Right cardiac atrium (tissue), 5 donors: ENCODE data around the gene EIF2S3B. TPM values are rescaled to one million over a fixed set of nuclear protein-coding genes. Genes with fewer than 3 reads are reported as not detected.

Source experiments
- ATAC-seq, 2 donors: fragments of 200-7000 bp; cut with Tn5 transposase; one replicate each; pipeline versions ENCODE4 v1.8.0 to v1.9.1; 2020; ENCODE audit warnings: moderate library complexity in 2 of 2, mild to moderate bottlenecking in 1 of 2
- DNase-seq, 3 donors: peaks; one replicate each; pipeline ENCODE4 v3.0.0-alpha.2; 2020
- H3K27ac ChIP-seq: one replicate; pipeline ENCODE4 v1.5.1; 2013; ENCODE audit warnings: mild to moderate bottlenecking, low read length, control low read depth, moderate library complexity
- H3K27me3 ChIP-seq: one replicate; pipeline ENCODE4 v1.6.1; 2013; ENCODE audit not compliant: control insufficient read depth, insufficient read depth
- H3K4me1 ChIP-seq: one replicate; pipeline ENCODE4 v1.6.1; 2013; ENCODE audit warnings: low read length; ENCODE audit not compliant: control insufficient read depth, insufficient read depth
- H3K4me3 ChIP-seq: one replicate; pipeline ENCODE4 v1.5.1; 2013; ENCODE audit warnings: low read length, control low read depth
- H3K9me3 ChIP-seq: one replicate; pipeline ENCODE4 v1.6.1; 2013; ENCODE audit warnings: low read length; ENCODE audit not compliant: control insufficient read depth
- WGBS: extraction: QIAGEN DNeasy Blood & Tissue Kit; methylation state at CpG from one replicate; pipeline ENCODE4 v1.1.7; 2013; 5-methylcytosine and 5-hydroxymethylcytosine counted together
- intact Hi-C, 4 donors: fragments of 100-400 bp; cut with DNase I; formaldehyde crosslinking; loops; one replicate each; pipeline versions ENCODE4 v1.11.0 to v1.14.0; 2022 to 2023
- polyA plus RNA-seq: library from polyadenylated mRNA; stranded (reverse); fragments of 200-250 nt; gene quantifications from one replicate; pipeline ENCODE4 v1.2.3, GENCODE V29; 2013
- total RNA-seq, 4 donors: library from RNA; stranded (reverse); fragmentation: NEBNext Ultra II Directional; extraction: Animal tissue kit (Norgen Biotek cat#: 25700); gene quantifications; one replicate each; pipeline ENCODE4 v1.2.1, GENCODE V29; 2021
- donor health status: healthy with polysubstance abuse.
- donor health status: DM: no; HTN: yes; CAD: no.
- donor health status: DM: no; HTN: no; CAD: no.
- donor health status: DM: no; HTN: yes; CAD: no; lungs with severe emphysema.
- donor health status: DM: yes; HTN: yes; CAD: no.

EIF2S3B gene
- total and polyA plus RNA-seq, 5 donors, result 0.29 to 1.3 (median 0.43) TPM

DNA sequence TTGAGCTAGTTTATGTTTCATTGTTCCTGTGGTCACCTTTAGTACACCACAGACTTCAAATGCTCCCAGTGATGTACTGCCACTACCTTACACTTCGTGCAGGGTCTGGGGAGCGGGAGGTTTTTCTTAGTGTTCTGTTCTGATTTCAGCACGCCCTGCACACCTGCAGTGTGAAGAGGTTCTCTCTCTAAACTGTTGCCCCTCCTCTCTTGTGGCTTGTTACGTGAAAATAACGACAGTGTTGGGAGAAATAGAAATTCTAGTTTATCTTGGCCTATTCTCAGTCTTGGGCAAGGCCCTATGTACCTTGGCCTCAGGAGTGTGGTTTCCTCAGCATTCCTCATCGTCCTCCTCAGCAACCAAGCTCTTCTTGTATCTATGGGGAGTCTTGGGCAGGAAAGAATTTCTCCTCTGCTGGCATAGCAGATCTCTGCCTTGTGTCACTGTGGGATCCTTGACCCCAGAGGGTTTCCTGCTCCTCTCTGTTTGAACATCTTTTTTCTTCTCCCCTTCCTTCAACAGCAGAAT is 48.6 kb downstream of the EIF2S3B start:
- H3K4me1 ChIP-seq, result no peaks in the 10 kb centered on the region
- H3K27me3 ChIP-seq, result no peaks in the 10 kb centered on the region
- DNase-seq, result no peak
- whole genome bisulfite sequencing, result 72% methylated on average over 6 of the region's 6 CpGs
- H3K27ac ChIP-seq, result no peak overlapping the region
- H3K4me3 ChIP-seq, result no peak overlapping the region
- ATAC-seq, result no peak
- intact Hi-C loops, result no loop called here
- H3K9me3 ChIP-seq, result no peaks in the 10 kb centered on the region

GRCh38 chr12:10554756-10555481 is 49.2 kb downstream of the EIF2S3B start:
- 85% methylated on average over 7 of the region's 7 CpGs for WGBS
- Histone ChIP-seq H3K4me1 (no peaks in the 10 kb centered on the region), H3K4me3 (no peak overlapping the region), H3K27me3 (no peaks in the 10 kb centered on the region), H3K27ac (no peak overlapping the region), H3K9me3 (no peaks in the 10 kb centered on the region)
- intact Hi-C loops, result no loop called here
- no peak for DNase-seq
- ATAC-seq, result no peak

DNA sequence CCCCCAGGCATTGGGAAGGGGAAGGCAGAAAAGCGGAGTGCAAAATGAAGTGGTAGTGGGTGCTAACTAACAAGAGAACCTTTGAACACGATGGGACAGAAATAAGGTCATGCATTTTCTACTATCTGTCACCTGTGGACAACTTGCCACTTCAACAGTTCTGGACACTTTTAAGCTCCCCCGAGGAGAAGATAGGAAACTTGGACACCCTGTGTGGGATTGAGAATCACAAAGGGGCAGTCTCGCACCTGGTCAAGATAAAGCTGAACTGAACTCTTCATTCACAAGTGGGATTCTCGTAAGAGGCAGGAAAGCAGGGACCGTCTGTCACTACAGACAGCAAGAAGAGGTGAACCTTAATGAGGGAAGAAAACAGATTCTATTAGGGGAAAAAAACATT is 51.6 kb downstream of the EIF2S3B start:
- no peaks in the 10 kb centered on the region for H3K27me3 ChIP-seq
- ATAC-seq, result no peak
- no peak overlapping the region for H3K27ac ChIP-seq
- H3K4me3 ChIP-seq, result no peak overlapping the region
- 38% methylated on average over 6 of the region's 6 CpGs for WGBS
- intact Hi-C loops, result no loop called here
- no peak for DNase-seq
- H3K4me1 ChIP-seq, result no peaks in the 10 kb centered on the region
- H3K9me3 ChIP-seq, result no peaks in the 10 kb centered on the region

DNA sequence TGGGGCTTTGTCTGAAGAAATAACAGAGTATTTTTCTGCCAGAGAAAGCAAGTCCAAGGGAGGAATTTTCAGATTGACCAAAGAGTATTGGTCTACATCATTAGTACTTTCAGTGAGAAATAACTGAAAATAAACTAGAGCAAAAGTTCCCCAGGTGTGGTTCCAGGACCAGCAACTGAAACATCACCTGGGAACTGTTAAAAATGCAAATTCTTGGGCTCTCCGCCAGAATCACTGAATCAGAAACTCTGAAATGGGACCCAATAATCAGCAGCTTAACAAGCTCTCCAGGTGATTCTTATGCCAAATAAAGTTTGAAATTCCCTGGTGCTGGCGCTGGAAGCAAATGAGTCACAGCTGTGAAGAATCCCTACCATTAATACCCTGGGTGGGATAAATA is 52.1 kb downstream of the EIF2S3B start:
- 75% methylated on average over 2 of the region's 2 CpGs for WGBS
- DNase-seq, result no peak
- intact Hi-C loops, result no loop called here
- Histone ChIP-seq H3K27ac (no peak overlapping the region), H3K27me3 (no peaks in the 10 kb centered on the region), H3K9me3 (no peaks in the 10 kb centered on the region), H3K4me1 (no peaks in the 10 kb centered on the region), H3K4me3 (no peak overlapping the region)
- ATAC-seq, result no peak

Other genes starting within 250 kb of the EIF2S3B start
- 1 to 10 TPM; 1.8 to 3.3 (median 2.9) TPM for gene KLRD1, start 198.0 kb upstream of the EIF2S3B start, total RNA-seq
- gene KLRD1, start 198.0 kb upstream of the EIF2S3B start, polyA plus RNA-seq, result 0.75 TPM
- under 1 TPM; 0.39 to 0.97 (median 0.75) TPM for gene KLRK1, start 115.8 kb upstream of the EIF2S3B start, total RNA-seq
- 0.59 TPM for gene KLRK1, start 115.8 kb upstream of the EIF2S3B start, polyA plus RNA-seq
- gene KLRC4, start 96.1 kb upstream of the EIF2S3B start, total RNA-seq, result not detected
- gene KLRC4, start 96.1 kb upstream of the EIF2S3B start, polyA plus RNA-seq, result not detected
- gene KLRC3, start 85.3 kb upstream of the EIF2S3B start, total RNA-seq, result not detected
- not detected for gene KLRC3, start 85.3 kb upstream of the EIF2S3B start, polyA plus RNA-seq
- not detected for gene KLRC2, start 69.9 kb upstream of the EIF2S3B start, total RNA-seq
- 0.07 TPM for gene KLRC2, start 69.9 kb upstream of the EIF2S3B start, polyA plus RNA-seq
- gene KLRC1, start 52.5 kb upstream of the EIF2S3B start, total RNA-seq, result under 1 TPM in 1 of 4 donors, not detected in 3; 0.40 TPM
- 0.23 TPM for gene KLRC1, start 52.5 kb upstream of the EIF2S3B start, polyA plus RNA-seq
- 10 to 100 TPM; 12.8 to 17.4 (median 14.0) TPM for gene MAGOHB, start 107.7 kb downstream of the EIF2S3B start, total RNA-seq
- 16.4 TPM for gene MAGOHB, start 107.7 kb downstream of the EIF2S3B start, polyA plus RNA-seq
- under 1 TPM in 1 of 4 donors, not detected in 3; 0.09 TPM for gene STYK1, start 168.2 kb downstream of the EIF2S3B start, total RNA-seq
- 0.02 TPM for gene STYK1, start 168.2 kb downstream of the EIF2S3B start, polyA plus RNA-seq
- gene YBX3, start 217.4 kb downstream of the EIF2S3B start, total RNA-seq, result 100 to 1,000 TPM; 585 to 928 (median 744) TPM
- 490 TPM for gene YBX3, start 217.4 kb downstream of the EIF2S3B start, polyA plus RNA-seq